Measurements from ENCODE around the gene CELF2.

DNA sequence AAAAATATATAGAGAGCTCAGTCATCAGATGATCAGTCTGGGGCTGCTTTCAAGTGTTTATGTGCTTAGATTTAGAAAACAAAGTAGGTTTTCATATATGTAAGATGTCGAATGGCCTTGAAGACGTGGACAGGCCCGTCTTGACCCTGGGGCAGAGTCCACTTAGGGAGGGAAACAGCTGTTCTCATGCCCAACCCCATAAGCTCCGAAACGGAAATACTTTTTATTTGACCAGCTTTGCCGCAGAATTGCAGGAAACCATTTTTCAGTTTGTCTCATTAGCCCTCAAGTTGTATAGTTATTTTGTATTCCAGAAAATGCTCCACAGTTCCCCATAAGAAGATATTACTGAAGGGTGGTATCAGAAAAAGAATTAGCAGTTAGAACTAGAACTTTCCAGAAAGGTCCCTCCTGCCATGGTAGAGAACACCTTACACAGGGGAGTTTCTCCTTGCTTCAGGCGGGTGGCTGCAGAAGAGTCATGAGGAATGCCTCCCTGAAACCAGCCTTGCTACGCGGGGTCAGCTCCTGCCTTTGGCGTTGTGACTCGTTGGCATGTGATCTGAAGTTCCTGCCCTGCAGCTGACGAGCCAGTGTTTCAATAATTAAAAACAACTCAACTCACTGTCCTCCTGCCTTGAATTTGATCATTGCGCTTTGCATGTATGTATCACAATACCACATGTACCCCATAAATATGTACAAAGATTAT lies 192.7 kb downstream of the CELF2 start:
- TF ChIP-seq, protein P1, sequence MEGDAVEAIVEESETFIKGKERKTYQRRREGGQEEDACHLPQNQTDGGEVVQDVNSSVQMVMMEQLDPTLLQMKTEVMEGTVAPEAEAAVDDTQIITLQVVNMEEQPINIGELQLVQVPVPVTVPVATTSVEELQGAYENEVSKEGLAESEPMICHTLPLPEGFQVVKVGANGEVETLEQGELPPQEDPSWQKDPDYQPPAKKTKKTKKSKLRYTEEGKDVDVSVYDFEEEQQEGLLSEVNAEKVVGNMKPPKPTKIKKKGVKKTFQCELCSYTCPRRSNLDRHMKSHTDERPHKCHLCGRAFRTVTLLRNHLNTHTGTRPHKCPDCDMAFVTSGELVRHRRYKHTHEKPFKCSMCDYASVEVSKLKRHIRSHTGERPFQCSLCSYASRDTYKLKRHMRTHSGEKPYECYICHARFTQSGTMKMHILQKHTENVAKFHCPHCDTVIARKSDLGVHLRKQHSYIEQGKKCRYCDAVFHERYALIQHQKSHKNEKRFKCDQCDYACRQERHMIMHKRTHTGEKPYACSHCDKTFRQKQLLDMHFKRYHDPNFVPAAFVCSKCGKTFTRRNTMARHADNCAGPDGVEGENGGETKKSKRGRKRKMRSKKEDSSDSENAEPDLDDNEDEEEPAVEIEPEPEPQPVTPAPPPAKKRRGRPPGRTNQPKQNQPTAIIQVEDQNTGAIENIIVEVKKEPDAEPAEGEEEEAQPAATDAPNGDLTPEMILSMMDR (IDR thresholded peaks at IDR 0.05) = no peak
- TF ChIP-seq POLR2A (IDR thresholded peaks at IDR 0.05) = no peak

Data from vagina (tissue), 2 donors.